ENCODE data around the gene SLIT2. TPM values are rescaled to one million over a fixed set of nuclear protein-coding genes. Genes with fewer than 3 reads are reported as not detected.

Gene SLIT2
- polyA plus RNA-seq, 1 donor from 2014 or later, result 26.4 TPM

DNA sequence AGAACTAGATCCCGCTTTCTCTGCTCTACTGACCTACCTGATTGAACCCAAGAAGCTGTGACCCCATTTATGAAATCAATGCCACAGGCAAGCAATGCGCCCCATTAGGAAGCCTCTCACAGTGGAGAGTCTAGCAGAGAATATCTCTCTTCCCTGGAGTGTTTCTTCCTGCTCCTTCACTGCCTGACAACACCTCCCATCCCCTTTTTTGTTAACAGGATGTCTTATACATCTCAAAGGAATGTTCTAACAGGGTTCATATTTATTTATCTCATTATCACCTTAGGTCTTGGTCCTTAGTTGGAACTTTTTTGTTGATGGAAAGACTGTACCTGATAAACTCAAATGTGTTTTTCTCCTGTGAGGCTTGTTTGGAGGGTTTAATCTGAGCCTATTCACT, 35.5 kb downstream of the SLIT2 start:
- Histone ChIP-seq H3K27ac (ENCODE audit: low read length) (no peak overlapping the region), H3K4me3 (ENCODE audit: low read length) (no peak overlapping the region), H3K9ac (ENCODE audit: low read length) (no peak overlapping the region), H3K27me3 (ENCODE audit: insufficient read depth, low read depth, low read length) (no peaks in the 10 kb centered on the region), H4K20me1 (ENCODE audit: insufficient read depth) (no peaks in the 10 kb centered on the region), H3K4me2 (ENCODE audit: low read length) (no peak overlapping the region), H3K79me2 (replicated peaks; ENCODE audit: insufficient read depth, low read length) (no peaks in the 10 kb centered on the region), H3K9me3 (ENCODE audit: low read length) (no peaks in the 10 kb centered on the region), H3K9me2 (ENCODE audit: insufficient read depth, low read length) (no peaks in the 10 kb centered on the region), H2AFZ (ENCODE audit: low read depth, low read length) (no peak overlapping the region), H3F3A (ENCODE audit: insufficient read depth, low read length, poor library complexity, severe bottlenecking) (no peaks in the 10 kb centered on the region), H3K36me3 (ENCODE audit: insufficient read depth, low read length) (no peaks in the 10 kb centered on the region)
- no peak for TF ChIP-seq RAD21 (conservative IDR thresholded peaks at IDR 0.05)
- TF ChIP-seq, protein P1, sequence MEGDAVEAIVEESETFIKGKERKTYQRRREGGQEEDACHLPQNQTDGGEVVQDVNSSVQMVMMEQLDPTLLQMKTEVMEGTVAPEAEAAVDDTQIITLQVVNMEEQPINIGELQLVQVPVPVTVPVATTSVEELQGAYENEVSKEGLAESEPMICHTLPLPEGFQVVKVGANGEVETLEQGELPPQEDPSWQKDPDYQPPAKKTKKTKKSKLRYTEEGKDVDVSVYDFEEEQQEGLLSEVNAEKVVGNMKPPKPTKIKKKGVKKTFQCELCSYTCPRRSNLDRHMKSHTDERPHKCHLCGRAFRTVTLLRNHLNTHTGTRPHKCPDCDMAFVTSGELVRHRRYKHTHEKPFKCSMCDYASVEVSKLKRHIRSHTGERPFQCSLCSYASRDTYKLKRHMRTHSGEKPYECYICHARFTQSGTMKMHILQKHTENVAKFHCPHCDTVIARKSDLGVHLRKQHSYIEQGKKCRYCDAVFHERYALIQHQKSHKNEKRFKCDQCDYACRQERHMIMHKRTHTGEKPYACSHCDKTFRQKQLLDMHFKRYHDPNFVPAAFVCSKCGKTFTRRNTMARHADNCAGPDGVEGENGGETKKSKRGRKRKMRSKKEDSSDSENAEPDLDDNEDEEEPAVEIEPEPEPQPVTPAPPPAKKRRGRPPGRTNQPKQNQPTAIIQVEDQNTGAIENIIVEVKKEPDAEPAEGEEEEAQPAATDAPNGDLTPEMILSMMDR (IDR thresholded peaks at IDR 0.05; ENCODE audit: poor library complexity, severe bottlenecking), result no peak
- TF ChIP-seq TAF1 (IDR thresholded peaks at IDR 0.05; ENCODE audit: low read depth), result no peak
- TF ChIP-seq, protein P2, sequence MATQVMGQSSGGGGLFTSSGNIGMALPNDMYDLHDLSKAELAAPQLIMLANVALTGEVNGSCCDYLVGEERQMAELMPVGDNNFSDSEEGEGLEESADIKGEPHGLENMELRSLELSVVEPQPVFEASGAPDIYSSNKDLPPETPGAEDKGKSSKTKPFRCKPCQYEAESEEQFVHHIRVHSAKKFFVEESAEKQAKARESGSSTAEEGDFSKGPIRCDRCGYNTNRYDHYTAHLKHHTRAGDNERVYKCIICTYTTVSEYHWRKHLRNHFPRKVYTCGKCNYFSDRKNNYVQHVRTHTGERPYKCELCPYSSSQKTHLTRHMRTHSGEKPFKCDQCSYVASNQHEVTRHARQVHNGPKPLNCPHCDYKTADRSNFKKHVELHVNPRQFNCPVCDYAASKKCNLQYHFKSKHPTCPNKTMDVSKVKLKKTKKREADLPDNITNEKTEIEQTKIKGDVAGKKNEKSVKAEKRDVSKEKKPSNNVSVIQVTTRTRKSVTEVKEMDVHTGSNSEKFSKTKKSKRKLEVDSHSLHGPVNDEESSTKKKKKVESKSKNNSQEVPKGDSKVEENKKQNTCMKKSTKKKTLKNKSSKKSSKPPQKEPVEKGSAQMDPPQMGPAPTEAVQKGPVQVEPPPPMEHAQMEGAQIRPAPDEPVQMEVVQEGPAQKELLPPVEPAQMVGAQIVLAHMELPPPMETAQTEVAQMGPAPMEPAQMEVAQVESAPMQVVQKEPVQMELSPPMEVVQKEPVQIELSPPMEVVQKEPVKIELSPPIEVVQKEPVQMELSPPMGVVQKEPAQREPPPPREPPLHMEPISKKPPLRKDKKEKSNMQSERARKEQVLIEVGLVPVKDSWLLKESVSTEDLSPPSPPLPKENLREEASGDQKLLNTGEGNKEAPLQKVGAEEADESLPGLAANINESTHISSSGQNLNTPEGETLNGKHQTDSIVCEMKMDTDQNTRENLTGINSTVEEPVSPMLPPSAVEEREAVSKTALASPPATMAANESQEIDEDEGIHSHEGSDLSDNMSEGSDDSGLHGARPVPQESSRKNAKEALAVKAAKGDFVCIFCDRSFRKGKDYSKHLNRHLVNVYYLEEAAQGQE (IDR thresholded peaks at IDR 0.05; ENCODE audit: borderline replicate concordance), result no peak
- TF ChIP-seq EZH2 (IDR thresholded peaks at IDR 0.05; ENCODE audit: borderline replicate concordance, insufficient read depth, low read length, poor library complexity, severe bottlenecking), result no peak
- no peak for TF ChIP-seq SMC3 (conservative IDR thresholded peaks at IDR 0.05; ENCODE audit: poor library complexity)
- TF ChIP-seq EP300 (conservative IDR thresholded peaks at IDR 0.05; ENCODE audit: poor library complexity, severe bottlenecking), result no peak
- TF ChIP-seq POLR2AphosphoS5 (IDR thresholded peaks at IDR 0.05), result no peak
- no peak for TF ChIP-seq MXI1 (conservative IDR thresholded peaks at IDR 0.05; ENCODE audit: poor library complexity, severe bottlenecking)

DNA sequence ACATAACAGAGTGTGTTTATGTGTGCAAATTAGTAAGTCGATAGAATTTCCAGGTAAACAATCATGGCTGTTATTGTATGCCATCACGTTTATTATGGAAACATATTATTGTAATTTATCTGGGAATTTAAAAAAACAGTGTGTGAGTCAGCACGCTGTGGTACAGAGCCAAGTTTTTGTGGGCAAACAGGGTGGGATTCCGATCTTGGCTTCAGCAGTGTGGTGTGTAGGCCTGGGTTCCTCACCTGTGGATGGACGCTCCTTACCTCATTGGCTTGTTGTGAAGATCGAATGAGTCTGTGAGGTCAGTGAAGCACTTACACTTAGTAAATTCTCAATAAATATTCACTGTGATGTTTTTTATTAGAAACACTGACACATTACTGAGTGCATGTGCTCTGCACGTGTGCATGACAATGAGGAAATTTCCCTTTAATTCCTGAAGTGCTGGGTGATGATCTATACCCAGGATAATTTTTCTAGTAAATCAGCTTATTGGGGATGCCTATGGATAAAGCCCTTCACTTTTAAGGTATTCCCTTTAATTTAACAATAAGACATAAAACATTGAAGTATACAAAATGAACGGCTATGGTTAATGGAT, 36.4 kb downstream of the SLIT2 start:
- H4K20me1 ChIP-seq (ENCODE audit: insufficient read depth), result no peaks in the 10 kb centered on the region
- H3K9ac ChIP-seq (ENCODE audit: low read length), result no peak overlapping the region
- H3K4me3 ChIP-seq (ENCODE audit: low read length), result no peak overlapping the region
- H3K27me3 ChIP-seq (ENCODE audit: insufficient read depth, low read depth, low read length), result no peaks in the 10 kb centered on the region
- H3K79me2 ChIP-seq (replicated peaks; ENCODE audit: insufficient read depth, low read length), result no peaks in the 10 kb centered on the region
- H3K9me3 ChIP-seq (ENCODE audit: low read length), result no peaks in the 10 kb centered on the region
- no peak overlapping the region for H3K4me2 ChIP-seq (ENCODE audit: low read length)
- H3K36me3 ChIP-seq (ENCODE audit: insufficient read depth, low read length), result no peaks in the 10 kb centered on the region
- H3K9me2 ChIP-seq (ENCODE audit: insufficient read depth, low read length), result no peaks in the 10 kb centered on the region
- no peak overlapping the region for H2AFZ ChIP-seq (ENCODE audit: low read depth, low read length)
- H3F3A ChIP-seq (ENCODE audit: insufficient read depth, low read length, poor library complexity, severe bottlenecking), result no peaks in the 10 kb centered on the region
- no peak overlapping the region for H3K27ac ChIP-seq (ENCODE audit: low read length)
- TF ChIP-seq EZH2 (IDR thresholded peaks at IDR 0.05; ENCODE audit: borderline replicate concordance, insufficient read depth, low read length, poor library complexity, severe bottlenecking) (no peak), POLR2AphosphoS5 (IDR thresholded peaks at IDR 0.05) (no peak), SMC3 (conservative IDR thresholded peaks at IDR 0.05; ENCODE audit: poor library complexity) (no peak), RAD21 (conservative IDR thresholded peaks at IDR 0.05) (no peak), MXI1 (conservative IDR thresholded peaks at IDR 0.05; ENCODE audit: poor library complexity, severe bottlenecking) (no peak), TAF1 (IDR thresholded peaks at IDR 0.05; ENCODE audit: low read depth) (no peak), EP300 (conservative IDR thresholded peaks at IDR 0.05; ENCODE audit: poor library complexity, severe bottlenecking) (no peak)
- TF ChIP-seq, protein P2 (IDR thresholded peaks at IDR 0.05; ENCODE audit: borderline replicate concordance), result no peak
- TF ChIP-seq, protein P1 (IDR thresholded peaks at IDR 0.05; ENCODE audit: poor library complexity, severe bottlenecking), result no peak
